Activated naive CD4-positive, alpha-beta T cell treated with anti-CD3 and anti-CD28 coated beads, Interleukin-2, amount 10 ng/mL, durations not matched to agents 5 hours and 36 hours (primary cell): ENCODE results near the gene DERL2. TPM values are rescaled to one million over a fixed set of nuclear protein-coding genes. Genes with fewer than 3 reads are reported as not detected.

ENCODE experiments used
- total RNA-seq, 2 experiments: library from RNA; stranded (reverse); gene quantifications; one replicate each; pipeline ENCODE4 v1.2.3, GENCODE V29; 2021

The DERL2 gene
- total RNA-seq, result 10 to 100 TPM; 58.7 to 63.8 TPM

GRCh38 chr17:5485270-5486205 is at the start of gene DERL2:
Gene DERL2, minus strand, starts transcription at chr17:5486178. Its CDS starts 17 bp downstream, at chr17:5486161.

GRCh38 chr17:5486206-5487124 is 487 bp upstream of the DERL2 start, which contains the start of gene MIS12:
Gene MIS12, plus strand, starts transcription at chr17:5486566. Its CDS starts 2,297 bp downstream, at chr17:5488863.

GRCh38 chr17:5438716-5439445 is 47.1 kb downstream of the DERL2 start, which contains the start of gene C1QBP:
Gene C1QBP, minus strand, starts transcription at chr17:5439155. Its CDS starts 82 bp downstream, at chr17:5439073.

Other genes with a start within 250 kb of the DERL2 start
- 10 to 100 TPM; 42.1 to 42.7 TPM for gene RABEP1, start 203.9 kb downstream of the DERL2 start, total RNA-seq
- 10 to 100 TPM; 72.1 to 72.7 TPM for gene NUP88, start 66.5 kb downstream of the DERL2 start, total RNA-seq
- 10 to 100 TPM; 47.9 to 49.9 TPM for gene RPAIN, start 66.0 kb downstream of the DERL2 start, total RNA-seq
- 100 to 1,000 TPM; 135 to 143 TPM for gene C1QBP, start 47.0 kb downstream of the DERL2 start, total RNA-seq
- gene DHX33, start 17.2 kb downstream of the DERL2 start, total RNA-seq, result 10 to 100 TPM; 12.7 to 13.7 TPM
- gene MIS12, start 388 bp upstream of the DERL2 start, total RNA-seq, result 10 to 100 TPM; 28.6 to 30.5 TPM
- gene NLRP1, start 98.3 kb upstream of the DERL2 start, total RNA-seq, result 100 to 1,000 TPM; 109 to 110 TPM